Inflammatory macrophage treated with lipopolysaccharide for 1 hour (primary cell): Measurements from ENCODE around the gene CPN2.

ENCODE experiments used
- DNase-seq, 2 donors: peaks; one replicate each; pipeline ENCODE4 v3.0.0-alpha.2; 2020 to 2022

CPN2 gene

GRCh38 chr3:194350726-194351071, 429 bp downstream of the CPN2 start:
- DNase-seq = no peak

GRCh38 chr3:194348354-194348753, 2.8 kb downstream of the CPN2 start:
- DNase-seq = no peak

- peak in 1 of 2 donors; percentile 58 for DNase-seq
Measured at GRCh38 chr3:194346621-194347020, 4.5 kb downstream of the CPN2 start.

GRCh38 chr3:194346035-194346434, 5.1 kb downstream of the CPN2 start:
- no peak for DNase-seq

GRCh38 chr3:194344012-194344411, 7.1 kb downstream of the CPN2 start:
- peak; percentile 35 to 87 for DNase-seq

GRCh38 chr3:194343561-194343893, 7.6 kb downstream of the CPN2 start:
- no peak for DNase-seq

GRCh38 chr3:194342861-194343560, 8.1 kb downstream of the CPN2 start:
- DNase-seq = no peak

- no peak for DNase-seq
Measured at GRCh38 chr3:194340757-194341400, 10.2 kb downstream of the CPN2 start.

GRCh38 chr3:194339840-194340239, 11.3 kb downstream of the CPN2 start:
- DNase-seq = no peak

- DNase-seq = no peak
Measured at GRCh38 chr3:194339356-194339755, 11.8 kb downstream of the CPN2 start.

- no peak for DNase-seq
Measured at GRCh38 chr3:194337965-194338753, 13.0 kb downstream of the CPN2 start.

- no peak for DNase-seq
Measured at GRCh38 chr3:194336601-194337355, 14.3 kb downstream of the CPN2 start.

GRCh38 chr3:194333981-194334320, 17.2 kb downstream of the CPN2 start:
- DNase-seq = no peak

- DNase-seq = peak; percentile 59 to 92
Measured at GRCh38 chr3:194333212-194333980, 17.7 kb downstream of the CPN2 start.

- no peak for DNase-seq
Measured at GRCh38 chr3:194332858-194333211, 18.3 kb downstream of the CPN2 start.

- DNase-seq = peak; percentile 67 to 68
Measured at GRCh38 chr3:194330579-194330978, 20.5 kb downstream of the CPN2 start.

GRCh38 chr3:194330160-194330559, 21.0 kb downstream of the CPN2 start:
- no peak for DNase-seq

- no peak for DNase-seq
Measured at GRCh38 chr3:194329583-194329965, 21.6 kb downstream of the CPN2 start.

GRCh38 chr3:194328942-194329582, 22.1 kb downstream of the CPN2 start:
- no peak for DNase-seq

- no peak for DNase-seq
Measured at GRCh38 chr3:194328053-194328657, 23.0 kb downstream of the CPN2 start.

- DNase-seq = no peak
Measured at GRCh38 chr3:194327218-194328052, 23.7 kb downstream of the CPN2 start.
